WTC11 (cell line): ENCODE results near the gene NPB. TPM values are rescaled to one million over a fixed set of nuclear protein-coding genes. Genes with fewer than 3 reads are reported as not detected.

Experiments used
- ATAC-seq: fragments of 200-7000 bp; cut with Tn5 transposase; 2 replicates; pipeline ENCODE4 v1.10.0; 2021; ENCODE audit warnings: mild to moderate bottlenecking, moderate library complexity
- CTCF ChIA-PET: fragments of 300-600 bp; sonication (Branson Sonifier 250); formaldehyde crosslinking; loops from one replicate; lab custom pipeline; 2021; ENCODE audit warnings: antibody characterized with exemption; lab: Charles Lee
- POLR2A ChIA-PET: fragments of 350-600 bp; sonication (Branson Sonifier 250); formaldehyde crosslinking; loops from one replicate; lab custom pipeline; 2021; ENCODE audit warnings: antibody characterized with exemption; lab: Charles Lee
- DNase-seq: peaks from one replicate; pipeline ENCODE4 v3.0.0; 2021; ENCODE audit warnings: low spot score
- H3K27ac Mint-ChIP-seq: 2 replicates; pipeline ENCODE4 v1.8.0; 2021; ENCODE audit warnings: mixed read lengths
- H3K27me3 Mint-ChIP-seq: 2 replicates; pipeline ENCODE4 v1.8.0; 2021; ENCODE audit warnings: low read depth, mild to moderate bottlenecking, moderate library complexity, mixed read lengths
- H3K36me3 Mint-ChIP-seq: 2 replicates; pipeline ENCODE4 v1.8.0; 2021; ENCODE audit warnings: mixed read lengths
- H3K4me1 Mint-ChIP-seq: 2 replicates; pipeline ENCODE4 v1.8.0; 2022; ENCODE audit warnings: mixed read lengths
- H3K4me3 Mint-ChIP-seq: 2 replicates; pipeline ENCODE4 v1.8.0; 2021; ENCODE audit warnings: mild to moderate bottlenecking, moderate library complexity, mixed read lengths
- H3K9me3 Mint-ChIP-seq: 2 replicates; pipeline ENCODE4 v1.8.0; 2021; ENCODE audit warnings: mixed read lengths
- ATF3 ChIP-seq: sonication (generic); formaldehyde crosslinking; conservative IDR thresholded peaks from 2 replicates; pipeline ENCODE4 v1.8.1; 2022; ENCODE audit warnings: mild to moderate bottlenecking, missing genetic modification reagents
- CREB1 ChIP-seq: sonication (generic); formaldehyde crosslinking; IDR thresholded peaks from 2 replicates; pipeline ENCODE4 v1.8.0; 2023; ENCODE audit warnings: mild to moderate bottlenecking, missing genetic modification reagents
- CTCF ChIP-seq: fragments of 200-600 bp; IDR thresholded peaks from 2 replicates; pipeline ENCODE4 v1.8.0; 2022; ENCODE audit warnings: antibody characterized with exemption
- EMX1 ChIP-seq: fragments of 250-450 bp; sonication (Bioruptor Pico); IDR thresholded peaks from 2 replicates; pipeline ENCODE4 v1.8.0; 2021; ENCODE audit warnings: mild to moderate bottlenecking
- ERG ChIP-seq: fragments of 250-450 bp; sonication (Bioruptor Pico); IDR thresholded peaks from 2 replicates; pipeline ENCODE4 v1.8.0; 2021; ENCODE audit warnings: mild to moderate bottlenecking
- FOXK1 ChIP-seq: sonication (generic); formaldehyde crosslinking; IDR thresholded peaks from 2 replicates; pipeline ENCODE4 v1.8.0; 2022; ENCODE audit warnings: mild to moderate bottlenecking, moderate library complexity, missing genetic modification reagents
- FOXP1 ChIP-seq: sonication (generic); formaldehyde crosslinking; IDR thresholded peaks from 2 replicates; pipeline ENCODE4 v1.8.0; 2022; ENCODE audit warnings: missing genetic modification reagents, mild to moderate bottlenecking, moderate library complexity, borderline replicate concordance
- HMGA2 ChIP-seq: fragments of 250-450 bp; sonication (Bioruptor Pico); IDR thresholded peaks from 2 replicates; pipeline ENCODE4 v1.4.0; 2021; ENCODE audit warnings: mild to moderate bottlenecking, moderate library complexity
- NFE2L1 ChIP-seq: sonication (generic); formaldehyde crosslinking; IDR thresholded peaks from 2 replicates; pipeline ENCODE4 v1.8.1; 2023; ENCODE audit warnings: missing genetic modification reagents
- NR2C2 ChIP-seq: sonication (generic); formaldehyde crosslinking; IDR thresholded peaks from 2 replicates; pipeline ENCODE4 v1.8.0; 2022; ENCODE audit warnings: mild to moderate bottlenecking, missing genetic modification reagents
- NR3C1 ChIP-seq: sonication (generic); formaldehyde crosslinking; conservative IDR thresholded peaks from 2 replicates; pipeline ENCODE4 v1.8.1; 2023; ENCODE audit warnings: low read depth, mild to moderate bottlenecking, missing genetic modification reagents
- PRRX2 ChIP-seq: fragments of 250-450 bp; sonication (Bioruptor Pico); IDR thresholded peaks from 2 replicates; pipeline ENCODE4 v1.8.0; 2021; ENCODE audit warnings: mild to moderate bottlenecking
- SOX15 ChIP-seq: fragments of 250-450 bp; sonication (Bioruptor Pico); IDR thresholded peaks from 2 replicates; pipeline ENCODE4 v1.9.0; 2021; ENCODE audit warnings: mild to moderate bottlenecking
- TEAD4 ChIP-seq: sonication (generic); formaldehyde crosslinking; IDR thresholded peaks from 2 replicates; pipeline ENCODE4 v1.8.0; 2022; ENCODE audit warnings: mild to moderate bottlenecking, missing genetic modification reagents
- USF2 ChIP-seq: sonication (generic); formaldehyde crosslinking; IDR thresholded peaks from 2 replicates; pipeline ENCODE4 v1.8.1; 2023; ENCODE audit warnings: mild to moderate bottlenecking, missing genetic modification reagents, moderate library complexity
- ZNF121 ChIP-seq: sonication (generic); formaldehyde crosslinking; IDR thresholded peaks from 2 replicates; pipeline ENCODE4 v1.8.0; 2023; ENCODE audit warnings: missing genetic modification reagents
- ZNF263 ChIP-seq: sonication (generic); formaldehyde crosslinking; IDR thresholded peaks from 2 replicates; pipeline ENCODE4 v1.8.1; 2022; ENCODE audit warnings: low read depth, mild to moderate bottlenecking, moderate library complexity, missing genetic modification reagents
- ZNF416 ChIP-seq: fragments of 250-450 bp; sonication (Bioruptor Pico); IDR thresholded peaks from 2 replicates; pipeline ENCODE4 v1.9.0; 2021; ENCODE audit warnings: mild to moderate bottlenecking, inconsistent platforms
- ZSCAN18 ChIP-seq: fragments of 250-450 bp; sonication (Bioruptor Pico); IDR thresholded peaks from 2 replicates; pipeline ENCODE4 v2.1.2; 2022; ENCODE audit warnings: mild to moderate bottlenecking, moderate library complexity
- total RNA-seq: library from RNA; stranded (reverse); gene quantifications from 3 replicates; pipeline ENCODE4 v1.2.3, GENCODE V29; 2021

Gene NPB
- total RNA-seq, 1 experiment from 2014 or later, result 1.9 TPM

- Mint-ChIP-seq H3K4me1 (peaks cover 22% of the 10 kb centered on the region), H3K27me3 (no peaks in the 10 kb centered on the region), H3K4me3 (peak overlapping the region; percentile 70; the same call in 1 of the 2 replicates), H3K9me3 (no peaks in the 10 kb centered on the region)
- DNase-seq (no peak), ATAC-seq (no peak)
- POLR2A ChIA-PET, result no interaction called here
- TF ChIP-seq FOXK1, result no peak
- TF ChIP-seq TEAD4 (CRISPR knock-in tag), result no peak
- no peak for TF ChIP-seq SOX15 (CRISPR knock-in tag)
- TF ChIP-seq ATF3, result no peak
- no peak for TF ChIP-seq EMX1
- no peak for TF ChIP-seq NFE2L1 (CRISPR knock-in tag)
- TF ChIP-seq USF2, result no peak
- TF ChIP-seq NR3C1 (CRISPR knock-in tag), result no peak
- no peak for TF ChIP-seq ZNF416 (CRISPR knock-in tag)
- no peak for TF ChIP-seq CTCF
- no peak for TF ChIP-seq PRRX2 (CRISPR knock-in tag)
- no peak for TF ChIP-seq ZSCAN18 (CRISPR knock-in tag)
- TF ChIP-seq NR2C2 (CRISPR knock-in tag), result no peak
- TF ChIP-seq ERG, result no peak
- TF ChIP-seq, all 79 proteins: peak for 0
- Mint-ChIP-seq H3K36me3 (peaks cover 16% of the 10 kb centered on the region), H3K27ac (peak overlapping the region; percentile 93)
- CTCF ChIA-PET, result no interaction called here
Observed at GRCh38 chr17:81918832-81919545, 17.0 kb downstream of the NPB start.

GRCh38 chr17:81920612-81921536 lies 18.8 kb downstream of the NPB start:
- no peak for DNase-seq
- H3K27ac Mint-ChIP-seq, result peak overlapping the region; percentile 85
- no peak overlapping the region for H3K4me3 Mint-ChIP-seq
- CTCF ChIA-PET, result no interaction called here
- no peaks in the 10 kb centered on the region for H3K27me3 Mint-ChIP-seq
- no peaks in the 10 kb centered on the region for H3K9me3 Mint-ChIP-seq
- peaks cover 36% of the 10 kb centered on the region for H3K4me1 Mint-ChIP-seq
- H3K36me3 Mint-ChIP-seq, result peaks cover 10% of the 10 kb centered on the region
- POLR2A ChIA-PET, result interaction anchor here (0.8 kb wide), 1 partner anchor 226 kb away, joined by 3 read pairs; no protein-coding TSS in a partner anchor
- TF ChIP-seq FOXP1 (CRISPR knock-in tag) (no peak), HMGA2 (CRISPR knock-in tag) (no peak), ZNF121 (CRISPR knock-in tag) (no peak), ZNF263 (CRISPR knock-in tag) (no peak), SOX15 (CRISPR knock-in tag) (no peak), CREB1 (no peak)
- ATAC-seq, result no peak
